ENCODE measurements around the gene ABCA8.

GRCh38 chr17:68943123-68943811 lies 11.9 kb downstream of the ABCA8 start:
- TF ChIP-seq CTCF (IDR thresholded peaks at IDR 0.05 in 2 of 3, conservative IDR thresholded peaks at IDR 0.05 in 1 of 3; ENCODE audit: control insufficient read depth in 2 of 3, extremely low read depth in 1 of 3, insufficient read depth in 1 of 3, low read depth in 3 of 3, low read length in 3 of 3), result no peak
- no peak for TF ChIP-seq TCF12 (IDR thresholded peaks at IDR 0.05; ENCODE audit: low read depth, low read length)
- TF ChIP-seq TAF1 (IDR thresholded peaks at IDR 0.05; ENCODE audit: borderline replicate concordance, low read depth, low read length), result no peak
- no peak for TF ChIP-seq BCL3 (IDR thresholded peaks at IDR 0.05; ENCODE audit: borderline replicate concordance, insufficient read depth, low read depth, low read length, poor library complexity, severe bottlenecking)

Data from GM12878 (cell line).